Uterus (tissue), 2 donors: Measurements from ENCODE around the gene TMPRSS11D.

Source experiments
- CTCF ChIP-seq, 4 experiments: fragments of 200-600 bp in 2 of 4; fragments of 450-650 bp in 2 of 4; sonication (generic) in 2 of 4; IDR thresholded peaks; one replicate each; pipeline ENCODE4 v1.5.1; 2016 to 2019; ENCODE audit warnings: antibody characterized with exemption in 4 of 4, mild to moderate bottlenecking in 2 of 4, moderate library complexity in 1 of 4
- POLR2A ChIP-seq, 2 donors: fragments of 450-650 bp; IDR thresholded peaks; one replicate each; pipeline ENCODE4 v1.6.1; 2016; ENCODE audit warnings: antibody characterized with exemption in 2 of 2, mild to moderate bottlenecking in 1 of 2, moderate library complexity in 1 of 2

GRCh38 chr4:67892253-67892652 is 8.5 kb upstream of the TMPRSS11D start:
- no peak for TF ChIP-seq CTCF (IDR thresholded peaks at IDR 0.05)
- no peak for TF ChIP-seq POLR2A (IDR thresholded peaks at IDR 0.05)
